Measurements from ENCODE around the gene C3orf18.

The C3orf18 gene

GRCh38 chr3:50575372-50575771, 7.8 kb upstream of the C3orf18 start:
- Histone ChIP-seq H3K4me1 (ENCODE audit: insufficient read depth, low read length) (no peaks in the 10 kb centered on the region), H3K9ac (ENCODE audit: low read depth, low read length) (no peak overlapping the region), H3K36me3 (ENCODE audit: insufficient read depth, low read length) (no peaks in the 10 kb centered on the region), H3K9me3 (ENCODE audit: control insufficient read depth, insufficient read depth, low read length) (no peaks in the 10 kb centered on the region)

- H3K9me3 ChIP-seq (ENCODE audit: control insufficient read depth, insufficient read depth, low read length): no peaks in the 10 kb centered on the region
- H3K4me1 ChIP-seq (ENCODE audit: insufficient read depth, low read length): no peaks in the 10 kb centered on the region
- H3K9ac ChIP-seq (ENCODE audit: low read depth, low read length): no peak overlapping the region
- no peaks in the 10 kb centered on the region for H3K36me3 ChIP-seq (ENCODE audit: insufficient read depth, low read length)
Observed at GRCh38 chr3:50574444-50574831, 6.9 kb upstream of the C3orf18 start.

GRCh38 chr3:50573566-50574443, 6.3 kb upstream of the C3orf18 start:
- Histone ChIP-seq H3K9ac (ENCODE audit: low read depth, low read length) (no peak overlapping the region), H3K9me3 (ENCODE audit: control insufficient read depth, insufficient read depth, low read length) (no peaks in the 10 kb centered on the region), H3K4me1 (ENCODE audit: insufficient read depth, low read length) (no peaks in the 10 kb centered on the region), H3K36me3 (ENCODE audit: insufficient read depth, low read length) (no peaks in the 10 kb centered on the region)

- Histone ChIP-seq H3K36me3 (ENCODE audit: insufficient read depth, low read length) (no peaks in the 10 kb centered on the region), H3K9me3 (ENCODE audit: control insufficient read depth, insufficient read depth, low read length) (no peaks in the 10 kb centered on the region), H3K9ac (ENCODE audit: low read depth, low read length) (no peak overlapping the region), H3K4me1 (ENCODE audit: insufficient read depth, low read length) (no peaks in the 10 kb centered on the region)
Observed at GRCh38 chr3:50572801-50573371, 5.3 kb upstream of the C3orf18 start.

GRCh38 chr3:50572158-50572557, 4.6 kb upstream of the C3orf18 start:
- H3K9me3 ChIP-seq (ENCODE audit: control insufficient read depth, insufficient read depth, low read length): no peaks in the 10 kb centered on the region
- H3K9ac ChIP-seq (ENCODE audit: low read depth, low read length): no peak overlapping the region
- no peaks in the 10 kb centered on the region for H3K36me3 ChIP-seq (ENCODE audit: insufficient read depth, low read length)
- no peaks in the 10 kb centered on the region for H3K4me1 ChIP-seq (ENCODE audit: insufficient read depth, low read length)

GRCh38 chr3:50571486-50571885, 3.9 kb upstream of the C3orf18 start:
- no peaks in the 10 kb centered on the region; the same call in 1 of the 2 replicates for H3K4me1 ChIP-seq (ENCODE audit: insufficient read depth, low read length)
- no peaks in the 10 kb centered on the region for H3K9me3 ChIP-seq (ENCODE audit: control insufficient read depth, insufficient read depth, low read length)
- no peak overlapping the region for H3K9ac ChIP-seq (ENCODE audit: low read depth, low read length)
- H3K36me3 ChIP-seq (ENCODE audit: insufficient read depth, low read length): no peaks in the 10 kb centered on the region

- Histone ChIP-seq H3K4me1 (ENCODE audit: insufficient read depth, low read length) (no peaks in the 10 kb centered on the region; the same call in 1 of the 2 replicates), H3K36me3 (ENCODE audit: insufficient read depth, low read length) (no peaks in the 10 kb centered on the region), H3K9me3 (ENCODE audit: control insufficient read depth, insufficient read depth, low read length) (no peaks in the 10 kb centered on the region), H3K9ac (ENCODE audit: low read depth, low read length) (no peak overlapping the region)
Observed at GRCh38 chr3:50570508-50571279, 3.1 kb upstream of the C3orf18 start.

- Histone ChIP-seq H3K4me1 (ENCODE audit: insufficient read depth, low read length) (no peaks in the 10 kb centered on the region; the same call in 1 of the 2 replicates), H3K9ac (ENCODE audit: low read depth, low read length) (peak within 1 kb of the TSS; percentile 72), H3K36me3 (ENCODE audit: insufficient read depth, low read length) (no peaks in the 10 kb centered on the region), H3K9me3 (ENCODE audit: control insufficient read depth, insufficient read depth, low read length) (no peaks in the 10 kb centered on the region)
Observed at GRCh38 chr3:50568947-50569749, 1.6 kb upstream of the C3orf18 start, which contains the start of gene HEMK1. Gene HEMK1 (plus strand): TSS chr3:50569522. CDS start chr3:50571105, 1,583 bp downstream.

GRCh38 chr3:50567011-50567385, 549 bp downstream of the C3orf18 start:
- Histone ChIP-seq H3K36me3 (ENCODE audit: insufficient read depth, low read length) (no peaks in the 10 kb centered on the region), H3K4me1 (ENCODE audit: insufficient read depth, low read length) (no peaks in the 10 kb centered on the region; the same call in 1 of the 2 replicates), H3K9me3 (ENCODE audit: control insufficient read depth, insufficient read depth, low read length) (no peaks in the 10 kb centered on the region), H3K9ac (ENCODE audit: low read depth, low read length) (peak overlapping the region; percentile 72)

- Histone ChIP-seq H3K36me3 (ENCODE audit: insufficient read depth, low read length) (no peaks in the 10 kb centered on the region), H3K9me3 (ENCODE audit: control insufficient read depth, insufficient read depth, low read length) (no peaks in the 10 kb centered on the region), H3K9ac (ENCODE audit: low read depth, low read length) (no peak overlapping the region), H3K4me1 (ENCODE audit: insufficient read depth, low read length) (no peaks in the 10 kb centered on the region; the same call in 1 of the 2 replicates)
Observed at GRCh38 chr3:50564321-50564720, 3.2 kb downstream of the C3orf18 start.

GRCh38 chr3:50563867-50564266, 3.7 kb downstream of the C3orf18 start:
- H3K9ac ChIP-seq (ENCODE audit: low read depth, low read length): no peak overlapping the region

GRCh38 chr3:50562861-50563260, 4.7 kb downstream of the C3orf18 start:
- no peaks in the 10 kb centered on the region; the same call in 1 of the 2 replicates for H3K4me1 ChIP-seq (ENCODE audit: insufficient read depth, low read length)
- no peaks in the 10 kb centered on the region for H3K36me3 ChIP-seq (ENCODE audit: insufficient read depth, low read length)
- H3K9ac ChIP-seq (ENCODE audit: low read depth, low read length): no peak overlapping the region
- no peaks in the 10 kb centered on the region for H3K9me3 ChIP-seq (ENCODE audit: control insufficient read depth, insufficient read depth, low read length)

More at GRCh38 chr3:50563867-50564266, 3.7 kb downstream of the C3orf18 start:
- Histone ChIP-seq H3K9me3 (ENCODE audit: control insufficient read depth, insufficient read depth, low read length) (no peaks in the 10 kb centered on the region), H3K4me1 (ENCODE audit: insufficient read depth, low read length) (no peaks in the 10 kb centered on the region; the same call in 1 of the 2 replicates), H3K36me3 (ENCODE audit: insufficient read depth, low read length) (no peaks in the 10 kb centered on the region)

GRCh38 chr3:50559702-50560101, 7.8 kb downstream of the C3orf18 start:
- Histone ChIP-seq H3K9me3 (ENCODE audit: control insufficient read depth, insufficient read depth, low read length) (no peaks in the 10 kb centered on the region), H3K9ac (ENCODE audit: low read depth, low read length) (no peak overlapping the region), H3K4me1 (ENCODE audit: insufficient read depth, low read length) (no peaks in the 10 kb centered on the region), H3K36me3 (ENCODE audit: insufficient read depth, low read length) (no peaks in the 10 kb centered on the region)

- H3K4me1 ChIP-seq (ENCODE audit: insufficient read depth, low read length): no peaks in the 10 kb centered on the region
- H3K9ac ChIP-seq (ENCODE audit: low read depth, low read length): no peak overlapping the region
- no peaks in the 10 kb centered on the region for H3K9me3 ChIP-seq (ENCODE audit: control insufficient read depth, insufficient read depth, low read length)
- H3K36me3 ChIP-seq (ENCODE audit: insufficient read depth, low read length): no peaks in the 10 kb centered on the region
Observed at GRCh38 chr3:50557915-50558314, 9.6 kb downstream of the C3orf18 start.

Data from ES-I3 (cell line).